H7 (cell line): ENCODE data around the gene ZNHIT3. TPM values are rescaled to one million over a fixed set of nuclear protein-coding genes. Genes with fewer than 3 reads are reported as not detected.

ENCODE experiments used
- DNase-seq: peaks from one replicate; pipeline ENCODE4 v3.0.0; 2012
- H3K27me3 ChIP-seq: 2 replicates; pipeline ENCODE4 v1.6.0; 2011; ENCODE audit warnings: mild to moderate bottlenecking, low read length; ENCODE audit not compliant: control insufficient read depth, insufficient read depth
- H3K36me3 ChIP-seq: replicated peaks from 2 replicates; pipeline ENCODE4 v1.5.1; 2011; ENCODE audit warnings: low read length; ENCODE audit not compliant: control insufficient read depth, insufficient read depth
- H3K4me3 ChIP-seq: 2 replicates; pipeline ENCODE4 v1.5.1; 2011; ENCODE audit warnings: low read depth, mild to moderate bottlenecking, control low read depth, low read length, moderate library complexity; ENCODE audit not compliant: insufficient read depth
- total RNA-seq: library from RNA; depleted of rRNA; stranded (reverse); fragments of >200 nt; shearing (Covaris generic); gene quantifications from 2 replicates; pipeline ENCODE4 v1.2.3, GENCODE V29; 2014

The ZNHIT3 gene
- total RNA-seq, 1 experiment from 2014 or later: 81.8 TPM

- Histone ChIP-seq H3K4me3 (no peak overlapping the region), H3K36me3 (peaks cover 49% of the 10 kb centered on the region), H3K27me3 (no peaks in the 10 kb centered on the region)
- no peak for DNase-seq
Measured at GRCh38 chr17:36512641-36513040, 26.2 kb downstream of the ZNHIT3 start.

DNA sequence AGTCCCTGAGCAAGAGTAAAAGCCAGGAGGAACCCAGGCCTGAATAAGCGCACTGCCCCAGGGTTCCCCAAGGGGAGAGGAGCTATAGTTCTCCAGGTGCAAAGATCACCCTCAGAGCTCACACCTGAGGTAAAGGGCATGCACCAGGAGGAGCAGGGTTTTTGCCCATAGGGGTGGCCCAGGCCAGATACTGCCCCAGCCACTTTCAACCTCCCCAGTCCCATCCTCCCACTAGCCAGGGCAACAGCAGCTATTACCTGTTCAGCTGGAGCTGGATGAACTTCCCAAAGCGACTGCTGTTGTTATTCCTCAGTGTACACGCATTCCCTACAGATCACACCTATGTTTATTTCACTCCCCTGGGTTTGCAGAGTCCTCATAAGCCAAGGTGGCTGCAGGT, 28.4 kb downstream of the ZNHIT3 start:
- DNase-seq: no peak
- no peak overlapping the region for H3K4me3 ChIP-seq
- H3K36me3 ChIP-seq: peaks cover 31% of the 10 kb centered on the region

GRCh38 chr17:36515837-36516236, 29.4 kb downstream of the ZNHIT3 start:
- H3K27me3 ChIP-seq: no peaks in the 10 kb centered on the region
- no peak overlapping the region for H3K4me3 ChIP-seq
- H3K36me3 ChIP-seq: peaks cover 22% of the 10 kb centered on the region
- no peak for DNase-seq

More for the DNA sequence above, 28.4 kb downstream of the ZNHIT3 start:
- H3K27me3 ChIP-seq: no peaks in the 10 kb centered on the region

DNA sequence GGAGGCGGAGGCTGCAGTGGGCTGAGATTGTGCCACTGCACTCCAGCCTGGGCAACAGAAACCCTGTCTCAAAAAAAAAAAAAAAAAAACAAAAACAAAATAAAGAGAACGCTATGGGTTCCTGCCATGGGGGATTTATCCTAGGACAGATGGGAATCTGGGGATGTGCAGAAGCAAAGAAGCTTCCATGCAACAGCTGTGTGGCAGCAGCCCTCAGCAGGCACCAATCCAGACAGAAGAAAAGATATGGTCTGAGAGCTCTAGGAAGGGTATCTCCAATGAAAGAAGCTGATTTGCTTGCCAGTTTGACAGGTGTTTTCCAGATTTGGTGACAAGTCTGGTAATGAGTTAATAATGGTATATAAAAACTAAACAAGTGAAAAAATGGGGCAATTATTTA, 36.6 kb downstream of the ZNHIT3 start:
- H3K27me3 ChIP-seq: no peaks in the 10 kb centered on the region
- H3K4me3 ChIP-seq: no peak overlapping the region
- DNase-seq: no peak
- H3K36me3 ChIP-seq: peaks cover 36% of the 10 kb centered on the region

DNA sequence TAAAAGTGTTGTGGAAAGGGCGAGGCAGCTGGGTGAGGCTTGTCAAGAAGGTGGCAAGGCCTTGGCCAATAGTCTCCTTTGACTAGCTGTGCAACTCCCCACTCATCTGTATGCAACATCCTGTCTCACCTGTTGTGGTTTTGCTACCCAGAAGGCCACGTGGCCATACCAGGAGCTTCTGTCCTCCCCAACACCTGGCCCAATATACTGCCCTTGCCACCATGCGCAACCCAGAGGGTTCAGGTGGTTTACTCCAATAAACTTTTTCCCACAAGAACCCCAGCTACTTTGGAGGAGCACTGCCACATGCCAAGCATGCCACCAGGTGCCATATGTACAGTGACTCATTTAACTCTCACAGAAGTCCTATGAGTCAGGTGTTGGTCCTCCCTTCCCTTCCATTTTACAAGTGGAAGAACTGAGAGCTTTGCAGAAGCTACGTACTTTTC, 38.0 kb downstream of the ZNHIT3 start:
- peaks cover 42% of the 10 kb centered on the region for H3K36me3 ChIP-seq
- H3K4me3 ChIP-seq: no peak overlapping the region
- no peaks in the 10 kb centered on the region for H3K27me3 ChIP-seq
- no peak for DNase-seq

GRCh38 chr17:36525113-36525512, 38.6 kb downstream of the ZNHIT3 start:
- no peaks in the 10 kb centered on the region for H3K27me3 ChIP-seq
- no peak overlapping the region for H3K4me3 ChIP-seq
- peaks cover 42% of the 10 kb centered on the region for H3K36me3 ChIP-seq
- DNase-seq: no peak

- H3K36me3 ChIP-seq: peaks cover 42% of the 10 kb centered on the region
- H3K27me3 ChIP-seq: no peaks in the 10 kb centered on the region
- DNase-seq: no peak
- H3K4me3 ChIP-seq: no peak overlapping the region
Measured at GRCh38 chr17:36525888-36526287, 39.4 kb downstream of the ZNHIT3 start.

- Histone ChIP-seq H3K4me3 (no peak overlapping the region), H3K27me3 (no peaks in the 10 kb centered on the region), H3K36me3 (peaks cover 54% of the 10 kb centered on the region)
- peak; percentile 8 for DNase-seq
Measured at GRCh38 chr17:36527621-36528250, 41.3 kb downstream of the ZNHIT3 start.

DNA sequence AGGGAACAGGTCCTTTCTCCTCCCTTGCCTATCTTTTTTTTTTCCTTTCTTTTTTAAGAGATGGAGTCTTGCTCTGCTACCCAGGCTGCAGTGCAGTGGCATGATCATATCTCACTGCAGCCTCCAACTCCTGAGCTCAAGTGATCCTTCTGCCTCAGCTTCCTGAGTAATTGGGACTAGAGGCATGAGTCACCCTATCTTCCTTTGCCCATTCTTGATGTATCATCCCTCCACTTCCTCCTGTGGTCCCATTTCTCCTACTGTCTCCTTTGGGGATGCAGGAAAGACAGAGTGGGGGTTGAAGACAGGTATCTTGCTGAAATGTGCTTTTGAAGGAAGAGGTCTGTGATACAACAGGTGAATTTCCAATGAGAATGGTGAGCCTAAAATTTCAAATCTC, 42.6 kb downstream of the ZNHIT3 start:
- H3K27me3 ChIP-seq: no peaks in the 10 kb centered on the region
- DNase-seq: no peak
- no peak overlapping the region for H3K4me3 ChIP-seq
- H3K36me3 ChIP-seq: peaks cover 60% of the 10 kb centered on the region

GRCh38 chr17:36532435-36532975, 46.0 kb downstream of the ZNHIT3 start:
- Histone ChIP-seq H3K4me3 (no peak overlapping the region), H3K36me3 (peaks cover 38% of the 10 kb centered on the region), H3K27me3 (no peaks in the 10 kb centered on the region)
- no peak for DNase-seq

DNA sequence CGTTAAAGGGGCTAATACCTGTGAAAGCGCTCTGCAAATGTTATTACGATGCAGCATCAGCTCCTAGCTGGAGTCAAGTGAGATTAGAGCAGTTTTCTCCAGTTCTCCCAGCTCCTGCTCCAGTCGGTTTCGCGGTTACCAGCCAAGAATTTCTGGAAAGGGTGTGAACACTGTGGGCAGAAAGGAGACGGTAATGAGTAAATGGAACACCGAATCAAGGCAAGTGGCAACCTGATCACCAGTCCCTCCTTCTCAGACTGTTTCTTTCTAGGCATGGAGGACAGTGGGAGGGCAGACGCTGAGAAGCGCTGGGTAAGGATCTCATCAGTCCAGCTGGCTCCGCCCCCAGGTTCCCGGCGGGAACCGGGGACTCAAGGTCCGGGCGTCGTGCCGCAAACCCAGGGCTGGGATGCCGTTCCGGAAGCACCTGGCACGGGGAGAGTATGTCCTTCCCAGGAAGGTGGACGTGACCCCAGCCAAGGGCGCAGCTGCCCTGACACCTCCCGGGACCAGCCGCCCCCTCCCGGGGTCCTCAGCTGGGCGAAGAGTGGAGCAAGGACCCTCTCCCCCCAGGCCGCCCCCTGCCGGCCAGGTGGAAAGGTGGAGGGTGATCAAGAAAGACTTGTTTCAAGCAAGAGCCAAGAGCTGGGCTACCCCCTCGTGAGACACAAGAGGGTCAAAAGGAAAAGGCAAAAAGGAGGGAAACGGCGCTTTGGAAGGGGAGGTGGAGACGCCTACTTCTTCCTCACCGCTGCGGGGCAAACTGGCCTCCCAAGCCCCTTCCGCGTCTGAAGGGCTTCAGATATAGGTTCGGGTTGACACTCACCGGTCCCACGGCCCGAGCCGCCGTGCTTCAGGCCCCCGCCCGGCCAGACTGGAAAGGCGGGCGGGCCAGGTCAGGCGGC, 47.7 kb downstream of the ZNHIT3 start:
- Histone ChIP-seq H3K4me3 (peak overlapping the region; percentile 87), H3K27me3 (no peaks in the 10 kb centered on the region), H3K36me3 (peaks cover 29% of the 10 kb centered on the region)
- DNase-seq: peak; percentile 90

DNA sequence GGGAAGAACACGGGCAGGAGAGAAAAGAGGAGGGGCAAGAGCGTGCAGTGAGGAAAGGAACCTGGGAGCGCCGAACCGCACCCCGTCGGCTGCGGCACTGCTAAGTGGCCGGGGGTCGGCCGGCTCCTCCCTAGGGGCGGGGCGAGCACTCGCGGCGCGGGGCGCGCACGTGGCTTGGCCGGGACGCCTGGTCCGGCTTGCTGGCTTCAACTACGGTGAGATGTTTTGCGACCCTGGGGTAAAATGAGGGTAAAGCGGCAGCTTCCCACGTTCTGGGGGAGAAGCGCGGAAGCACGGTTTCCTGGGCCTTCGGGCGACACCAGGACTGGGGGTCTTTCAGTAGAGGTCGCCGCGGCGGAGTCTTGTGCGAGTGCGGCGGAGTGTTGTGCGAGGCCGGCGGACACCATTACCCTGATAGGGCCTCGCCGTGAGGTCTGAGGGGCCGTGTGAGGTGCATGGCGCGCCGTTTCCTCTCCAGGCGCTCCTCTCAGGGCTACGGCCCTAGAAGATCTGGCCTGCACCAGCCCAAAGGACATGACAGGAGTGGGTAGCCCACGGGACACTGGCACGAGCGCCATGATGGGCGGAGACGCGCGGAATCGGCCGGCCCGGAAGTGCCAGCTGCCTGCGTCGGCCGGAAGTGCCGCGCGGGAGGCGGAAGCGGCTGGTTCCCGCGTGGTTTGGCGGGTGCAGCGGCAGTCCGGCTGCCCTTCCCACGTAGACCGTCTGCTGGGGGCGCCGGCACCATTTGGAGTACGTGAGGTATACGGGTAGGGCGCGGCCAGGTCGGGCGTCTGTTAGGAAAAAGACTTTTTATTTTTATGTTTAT, 48.6 kb downstream of the ZNHIT3 start, which contains the start of the genes MYO19 and PIGW:
Gene MYO19 (minus strand): TSS at position 29 of the 829 bp plus-strand sequence. CDS start 2,330 bp downstream, outside the sequence.
Gene PIGW (plus strand): TSS at position 148 of the 829 bp plus-strand sequence. CDS start 2,115 bp downstream, outside the sequence.
- Histone ChIP-seq H3K27me3 (no peaks in the 10 kb centered on the region), H3K4me3 (peak within 1 kb of the TSS; percentile 87), H3K36me3 (peaks cover 26% of the 10 kb centered on the region)
- peak; percentile 98 for DNase-seq

DNA sequence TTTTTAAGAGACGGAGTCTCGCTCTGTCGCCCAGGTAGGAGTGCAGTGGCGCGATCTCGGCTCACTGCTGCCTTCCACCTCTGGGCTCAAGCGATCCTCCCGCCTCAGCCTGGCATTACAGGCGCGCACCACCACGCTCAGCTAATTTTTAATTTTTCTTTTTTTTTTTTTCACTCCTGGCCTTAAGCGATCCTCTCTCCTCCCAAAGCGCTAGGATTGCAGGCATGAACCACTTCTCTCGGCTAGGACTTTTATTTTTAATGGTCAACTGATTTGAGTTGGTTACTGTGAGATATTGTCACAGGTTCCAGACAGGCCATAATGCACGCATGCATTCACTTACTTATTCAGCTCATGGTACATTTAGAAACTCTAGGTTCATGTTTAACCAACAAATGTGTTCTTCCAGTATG, 49.2 kb downstream of the ZNHIT3 start:
- DNase-seq: peak; percentile 15
- Histone ChIP-seq H3K4me3 (peak overlapping the region; percentile 87), H3K27me3 (no peaks in the 10 kb centered on the region), H3K36me3 (peaks cover 26% of the 10 kb centered on the region)

DNA sequence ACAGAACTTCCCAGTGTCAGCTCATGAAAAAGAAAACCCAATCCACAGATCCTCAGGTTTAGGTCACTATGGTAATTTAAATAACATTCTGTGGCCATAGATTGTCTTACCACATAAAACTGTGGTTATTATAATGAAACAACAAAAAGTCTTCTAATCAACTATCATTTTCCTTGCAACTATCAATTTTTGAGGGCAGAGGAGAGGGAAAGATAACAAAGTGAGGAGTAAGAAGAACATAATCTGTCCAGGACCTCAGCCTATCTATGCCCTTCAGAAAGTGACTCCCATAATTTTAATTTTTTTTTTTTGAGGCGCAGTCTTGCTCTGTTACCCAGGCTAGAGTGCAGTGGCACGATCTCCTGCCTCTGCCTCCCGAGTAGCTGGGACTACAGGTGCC, 54.2 kb downstream of the ZNHIT3 start:
- Histone ChIP-seq H3K36me3 (peaks cover 3% of the 10 kb centered on the region), H3K4me3 (no peak overlapping the region), H3K27me3 (no peaks in the 10 kb centered on the region)
- DNase-seq: no peak
